Measurements from ENCODE around the gene SLC9A9. TPM values are rescaled to one million over a fixed set of nuclear protein-coding genes. Genes with fewer than 3 reads are reported as not detected.

The SLC9A9 gene
- polyA plus RNA-seq, 1 of the 3 experiments (the other 2 are of a cell fraction) = 0.05 TPM

GRCh38 chr3:143222505-143222904, 625.8 kb downstream of the SLC9A9 start:
- Histone ChIP-seq H3K4me1 (ENCODE audit: control insufficient read depth in 1 of 2, insufficient read depth in 2 of 2, low read depth in 1 of 2, low read length in 1 of 2) (no peaks in the 10 kb centered on the region), H3K9me2 (no peaks in the 10 kb centered on the region), H3K4me3 (ENCODE audit: low read depth in 2 of 2, low read length in 1 of 2) (no peak overlapping the region), H3F3A (replicated peaks; ENCODE audit: insufficient read depth) (no peaks in the 10 kb centered on the region), H3K27me3 (ENCODE audit: insufficient read depth) (no peaks in the 10 kb centered on the region), H3K9me3 (no peaks in the 10 kb centered on the region), H4K20me1 (ENCODE audit: insufficient read depth) (no peaks in the 10 kb centered on the region), H3K36me3 (replicated peaks in 1 of 2; ENCODE audit: control insufficient read depth in 1 of 2, insufficient read depth in 2 of 2, low read length in 1 of 2) (no peaks in the 10 kb centered on the region), H2AFZ (ENCODE audit: low read depth) (no peak overlapping the region), H3K27ac (ENCODE audit: low read depth in 2 of 2, low read length in 1 of 2) (no peak overlapping the region), H3K79me2 (ENCODE audit: insufficient read depth) (no peaks in the 10 kb centered on the region), H3K9ac (no peak overlapping the region), H3K4me2 (no peak overlapping the region)
- CTCF ChIA-PET = interaction anchor here (0.8 kb wide), 1 partner anchor 16 kb away, joined by 3 read pairs; no protein-coding TSS in a partner anchor
- POLR2A ChIA-PET = no interaction called here
- 19% methylated on average over 3 of the region's 3 CpGs for WGBS (ENCODE audit: low lambda C conversion rate)
- DNase-seq = no peak
- TF ChIP-seq TEAD4 (IDR thresholded peaks at IDR 0.05; ENCODE audit: borderline replicate concordance, insufficient read depth) = no peak
- TF ChIP-seq FOSL2 (IDR thresholded peaks at IDR 0.05; ENCODE audit: borderline replicate concordance, low read depth) = no peak
- no peak for TF ChIP-seq GATA2 (CRISPR knock-in tag; IDR thresholded peaks at IDR 0.05)
- no peak for TF ChIP-seq RAD21 (IDR thresholded peaks at IDR 0.05; ENCODE audit: low read length)
- no peak for TF ChIP-seq TAF1 (IDR thresholded peaks at IDR 0.05; ENCODE audit: borderline replicate concordance, low read depth, low read length)
- TF ChIP-seq FOXM1 (IDR thresholded peaks at IDR 0.05; ENCODE audit: low read depth) = no peak
- TF ChIP-seq EZH2phosphoT487 (IDR thresholded peaks at IDR 0.05; ENCODE audit: borderline replicate concordance, low read depth) = no peak
- no peak for TF ChIP-seq EP300 (IDR thresholded peaks at IDR 0.05; ENCODE audit: borderline replicate concordance in 1 of 2, low read depth in 1 of 2, low read length in 1 of 2)

- no peaks in the 10 kb centered on the region for H3K4me1 ChIP-seq (ENCODE audit: control insufficient read depth in 1 of 2, insufficient read depth in 2 of 2, low read depth in 1 of 2, low read length in 1 of 2)
- no peak overlapping the region for H3K4me2 ChIP-seq
- POLR2A ChIA-PET = no interaction called here
- no peaks in the 10 kb centered on the region for H4K20me1 ChIP-seq (ENCODE audit: insufficient read depth)
- CTCF ChIA-PET = no interaction called here
- no peak overlapping the region for H3K27ac ChIP-seq (ENCODE audit: low read depth in 2 of 2, low read length in 1 of 2)
- H3K9me3 ChIP-seq = no peaks in the 10 kb centered on the region
- H3K36me3 ChIP-seq (replicated peaks in 1 of 2; ENCODE audit: control insufficient read depth in 1 of 2, insufficient read depth in 2 of 2, low read length in 1 of 2) = no peaks in the 10 kb centered on the region
- no peak for DNase-seq
- H2AFZ ChIP-seq (ENCODE audit: low read depth) = no peak overlapping the region
- H3K27me3 ChIP-seq (ENCODE audit: insufficient read depth) = no peaks in the 10 kb centered on the region
- H3F3A ChIP-seq (replicated peaks; ENCODE audit: insufficient read depth) = no peaks in the 10 kb centered on the region
- no peaks in the 10 kb centered on the region for H3K79me2 ChIP-seq (ENCODE audit: insufficient read depth)
- no peak overlapping the region for H3K9ac ChIP-seq
- no peaks in the 10 kb centered on the region for H3K9me2 ChIP-seq
- no peak overlapping the region for H3K4me3 ChIP-seq (ENCODE audit: low read depth in 2 of 2, low read length in 1 of 2)
- TF ChIP-seq FOSL2 (IDR thresholded peaks at IDR 0.05; ENCODE audit: borderline replicate concordance, low read depth) (no peak), CTCF (IDR thresholded peaks at IDR 0.05) (no peak), RXRA (IDR thresholded peaks at IDR 0.05; ENCODE audit: borderline replicate concordance, low read depth) (no peak), RCOR1 (IDR thresholded peaks at IDR 0.05; ENCODE audit: low read length) (no peak), USF1 (IDR thresholded peaks at IDR 0.05; ENCODE audit: borderline replicate concordance, low read depth) (no peak), REST (IDR thresholded peaks at IDR 0.05; ENCODE audit: low read depth, low read length) (no peak), ZBTB33 (IDR thresholded peaks at IDR 0.05; ENCODE audit: borderline replicate concordance, low read depth) (no peak), YY1 (IDR thresholded peaks at IDR 0.05; ENCODE audit: low read depth) (no peak), ELF1 (IDR thresholded peaks at IDR 0.05) (no peak)
- 40% methylated on average over 3 of the region's 3 CpGs for WGBS (ENCODE audit: low lambda C conversion rate)
Observed at GRCh38 chr3:143221446-143221845, 626.8 kb downstream of the SLC9A9 start.

Data from SK-N-SH (cell line).